ENCODE data around the gene DMBX1. TPM values are rescaled to one million over a fixed set of nuclear protein-coding genes. Genes with fewer than 3 reads are reported as not detected.

Gene DMBX1
- total RNA-seq, 1 experiment from 2014 or later: 2.3 TPM

DNA sequence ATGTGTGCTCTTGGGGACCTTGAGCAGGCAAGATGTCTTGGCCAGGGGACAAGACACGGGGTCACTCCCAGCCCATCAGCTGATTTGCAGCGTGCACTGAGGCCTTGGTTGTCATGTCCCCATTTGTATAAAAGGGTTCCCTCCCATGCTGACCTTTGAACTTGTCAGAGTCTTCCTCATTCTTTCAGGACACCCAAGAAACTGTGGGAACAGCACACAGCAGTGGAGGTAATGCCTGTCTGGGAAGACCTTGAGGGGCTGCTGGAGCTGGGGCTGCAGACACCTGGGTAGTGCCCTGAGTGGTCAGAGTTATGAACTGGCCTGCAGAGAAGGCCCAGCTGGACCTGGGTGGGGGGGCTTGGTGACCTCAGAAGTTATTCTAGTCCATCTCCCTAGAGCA, 49.2 kb upstream of the DMBX1 start:
- Histone ChIP-seq H3K14ac (ENCODE audit: insufficient read depth, low read length) (no peak overlapping the region), H3K79me2 (ENCODE audit: insufficient read depth, low read length) (no peaks in the 10 kb centered on the region), H3T11ph (ENCODE audit: low read length) (no peak overlapping the region), H3K23ac (ENCODE audit: insufficient read length, low read depth, low read length) (no peak overlapping the region), H2AK5ac (ENCODE audit: insufficient read length, low read length) (no peak overlapping the region), H3K79me1 (ENCODE audit: insufficient read depth, low read depth, low read length, poor library complexity, severe bottlenecking) (no peaks in the 10 kb centered on the region), H2BK5ac (ENCODE audit: insufficient read length, low read length) (no peak overlapping the region), H3K4ac (ENCODE audit: low read depth, low read length) (no peak overlapping the region), H3K27me3 (ENCODE audit: insufficient read depth, low read length) (no peaks in the 10 kb centered on the region; the same call in 1 of the 2 replicates), H3K9ac (ENCODE audit: extremely low read depth, insufficient read length, low read length) (no peak overlapping the region), H3K23me2 (ENCODE audit: insufficient read length, low read depth, low read length, poor library complexity, severe bottlenecking) (no peaks in the 10 kb centered on the region), H3K27ac (ENCODE audit: insufficient read length, low read depth, low read length) (no peak overlapping the region), H3K9me3 (ENCODE audit: control insufficient read depth, low read depth, low read length) (no peaks in the 10 kb centered on the region), H2AFZ (ENCODE audit: low read length) (no peak overlapping the region), H3K4me2 (ENCODE audit: insufficient read depth, insufficient read length, low read length) (no peak overlapping the region), H4K91ac (ENCODE audit: insufficient read length, low read depth, low read length) (no peak overlapping the region), H3K4me1 (ENCODE audit: insufficient read depth, low read length) (no peaks in the 10 kb centered on the region), H4K20me1 (ENCODE audit: control insufficient read depth, insufficient read depth, insufficient read length) (no peaks in the 10 kb centered on the region), H4K5ac (ENCODE audit: insufficient read length, low read depth, low read length) (no peak overlapping the region), H2BK12ac (ENCODE audit: insufficient read length, low read depth, low read length) (no peak overlapping the region), H2BK15ac (ENCODE audit: low read depth, low read length) (no peak overlapping the region), H2BK120ac (ENCODE audit: low read depth, low read length, poor library complexity, severe bottlenecking) (no peak overlapping the region), H3K18ac (ENCODE audit: insufficient read length, low read depth, low read length) (no peak overlapping the region), H3K56ac (ENCODE audit: insufficient read length, low read depth, low read length) (no peak overlapping the region), H2BK20ac (ENCODE audit: low read depth, low read length, poor library complexity, severe bottlenecking) (no peak overlapping the region), H4K8ac (replicated peaks; ENCODE audit: insufficient read length, low read depth, low read length) (no peak overlapping the region)
- H3K36me3 Mint-ChIP-seq (ENCODE audit: insufficient read depth in 1 of 3, low read depth in 3 of 3): no peaks in the 10 kb centered on the region
- no peak for DNase-seq
- no peak overlapping the region for H3K27ac Mint-ChIP-seq
- TF ChIP-seq, protein P1, sequence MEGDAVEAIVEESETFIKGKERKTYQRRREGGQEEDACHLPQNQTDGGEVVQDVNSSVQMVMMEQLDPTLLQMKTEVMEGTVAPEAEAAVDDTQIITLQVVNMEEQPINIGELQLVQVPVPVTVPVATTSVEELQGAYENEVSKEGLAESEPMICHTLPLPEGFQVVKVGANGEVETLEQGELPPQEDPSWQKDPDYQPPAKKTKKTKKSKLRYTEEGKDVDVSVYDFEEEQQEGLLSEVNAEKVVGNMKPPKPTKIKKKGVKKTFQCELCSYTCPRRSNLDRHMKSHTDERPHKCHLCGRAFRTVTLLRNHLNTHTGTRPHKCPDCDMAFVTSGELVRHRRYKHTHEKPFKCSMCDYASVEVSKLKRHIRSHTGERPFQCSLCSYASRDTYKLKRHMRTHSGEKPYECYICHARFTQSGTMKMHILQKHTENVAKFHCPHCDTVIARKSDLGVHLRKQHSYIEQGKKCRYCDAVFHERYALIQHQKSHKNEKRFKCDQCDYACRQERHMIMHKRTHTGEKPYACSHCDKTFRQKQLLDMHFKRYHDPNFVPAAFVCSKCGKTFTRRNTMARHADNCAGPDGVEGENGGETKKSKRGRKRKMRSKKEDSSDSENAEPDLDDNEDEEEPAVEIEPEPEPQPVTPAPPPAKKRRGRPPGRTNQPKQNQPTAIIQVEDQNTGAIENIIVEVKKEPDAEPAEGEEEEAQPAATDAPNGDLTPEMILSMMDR (conservative IDR thresholded peaks at IDR 0.05): no peak
- peaks cover 4 to 7% of the 10 kb centered on the region in 2 experiments for H3K4me1 Mint-ChIP-seq
- peaks cover 68% of the 10 kb centered on the region for H3K27me3 Mint-ChIP-seq (ENCODE audit: low read depth)
- H3K9me3 Mint-ChIP-seq: no peaks in the 10 kb centered on the region; a peak in 1 of 5 replicates
- H3K4me3 Mint-ChIP-seq: no peak overlapping the region
- no CpG with 5 or more reads among the region's 2 CpGs for WGBS (ENCODE audit: extremely low coverage, insufficient read length, low lambda C conversion rate)
